Spleen (tissue), 7 donors: ENCODE results near the gene GPR141.

Experiments used
- POLR2A ChIP-seq, 3 donors: fragments of 450-650 bp; IDR thresholded peaks; one replicate each; pipeline ENCODE4 v1.5.1; 2017; ENCODE audit warnings: antibody characterized with exemption in 3 of 3, mild to moderate bottlenecking in 1 of 3
- POLR2AphosphoS5 ChIP-seq, 3 donors: sonication (generic); formaldehyde crosslinking; IDR thresholded peaks; one replicate each; pipeline ENCODE4 v1.5.1; 2017; ENCODE audit warnings: antibody characterized with exemption in 3 of 3
- TF ChIP-seq, protein P1 (sequence below), 11 experiments: fragments of 200-600 bp in 7 of 11; fragments of 450-650 bp in 4 of 11; sonication (generic) in 4 of 11; IDR thresholded peaks in 8 of 11; conservative IDR thresholded peaks in 3 of 11; 1 replicate in 7 of 11; 2 replicates in 4 of 11; pipeline versions ENCODE4 v1.4.0 to v1.8.0; 2016 to 2021; ENCODE audit warnings: antibody characterized with exemption in 11 of 11, inconsistent platforms in 4 of 11, mild to moderate bottlenecking in 1 of 11
- donor health status: DM: no; HTN: no; CAD: no; lungs with moderate emphysema.
- donor health status: DM: no; HTN: no; CAD: no.
- donor health status: DM: no; HTN: no; CAD: no.

DNA sequence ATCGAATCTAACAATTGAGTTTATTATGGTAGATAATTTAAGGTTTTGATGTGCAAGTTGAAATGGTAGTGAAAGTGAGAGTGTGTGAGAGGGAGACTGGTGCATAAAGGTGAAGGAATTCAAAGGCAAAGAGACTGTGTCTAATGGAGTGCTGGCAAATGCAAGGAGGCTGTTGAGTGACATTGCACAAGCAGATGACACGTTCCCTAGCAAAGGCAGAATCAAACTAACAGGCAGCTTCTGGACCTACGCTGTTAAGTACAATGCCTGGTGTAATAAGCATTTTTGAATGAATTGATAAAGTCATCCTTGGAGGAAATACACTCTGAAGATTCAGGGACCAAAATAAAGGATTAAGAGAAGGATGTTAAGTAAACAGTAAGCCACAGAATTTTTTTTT, 11.7 kb upstream of the GPR141 start:
- TF ChIP-seq, protein P1, sequence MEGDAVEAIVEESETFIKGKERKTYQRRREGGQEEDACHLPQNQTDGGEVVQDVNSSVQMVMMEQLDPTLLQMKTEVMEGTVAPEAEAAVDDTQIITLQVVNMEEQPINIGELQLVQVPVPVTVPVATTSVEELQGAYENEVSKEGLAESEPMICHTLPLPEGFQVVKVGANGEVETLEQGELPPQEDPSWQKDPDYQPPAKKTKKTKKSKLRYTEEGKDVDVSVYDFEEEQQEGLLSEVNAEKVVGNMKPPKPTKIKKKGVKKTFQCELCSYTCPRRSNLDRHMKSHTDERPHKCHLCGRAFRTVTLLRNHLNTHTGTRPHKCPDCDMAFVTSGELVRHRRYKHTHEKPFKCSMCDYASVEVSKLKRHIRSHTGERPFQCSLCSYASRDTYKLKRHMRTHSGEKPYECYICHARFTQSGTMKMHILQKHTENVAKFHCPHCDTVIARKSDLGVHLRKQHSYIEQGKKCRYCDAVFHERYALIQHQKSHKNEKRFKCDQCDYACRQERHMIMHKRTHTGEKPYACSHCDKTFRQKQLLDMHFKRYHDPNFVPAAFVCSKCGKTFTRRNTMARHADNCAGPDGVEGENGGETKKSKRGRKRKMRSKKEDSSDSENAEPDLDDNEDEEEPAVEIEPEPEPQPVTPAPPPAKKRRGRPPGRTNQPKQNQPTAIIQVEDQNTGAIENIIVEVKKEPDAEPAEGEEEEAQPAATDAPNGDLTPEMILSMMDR (IDR thresholded peaks at IDR 0.05 in 8 of 11, conservative IDR thresholded peaks at IDR 0.05 in 3 of 11) = no peak
- TF ChIP-seq POLR2AphosphoS5 (IDR thresholded peaks at IDR 0.05) (no peak), POLR2A (IDR thresholded peaks at IDR 0.05) (no peak)
